Mesenchymal stem cell (in vitro differentiated cells and primary cell): ENCODE data around the gene METTL16.

ENCODE experiments used
- DNase-seq: peaks from one replicate; pipeline ENCODE4 v3.0.0-alpha.2; 2013
- H2AFZ ChIP-seq: one replicate; pipeline ENCODE4 v1.6.1; 2013; ENCODE audit warnings: low read depth, mild to moderate bottlenecking, control low read depth, inconsistent platforms, low read length, moderate library complexity
- H2AK5ac ChIP-seq: 2 replicates; pipeline ENCODE4 v1.6.1; 2013; ENCODE audit warnings: low read length, moderate library complexity, mild to moderate bottlenecking, inconsistent platforms; ENCODE audit not compliant: severe bottlenecking
- H2BK120ac ChIP-seq: one replicate; pipeline ENCODE4 v1.6.1; 2013; ENCODE audit warnings: low read depth, mild to moderate bottlenecking, inconsistent platforms, low read length, moderate library complexity
- H2BK12ac ChIP-seq, 2 experiments: one replicate each; pipeline ENCODE4 v1.6.1; 2013; ENCODE audit warnings: inconsistent platforms in 2 of 2, low read length in 2 of 2, mild to moderate bottlenecking in 2 of 2, moderate library complexity in 2 of 2, control low read depth in 1 of 2
- H2BK15ac ChIP-seq: one replicate; pipeline ENCODE4 v1.6.1; 2013; ENCODE audit warnings: mild to moderate bottlenecking, low read depth, inconsistent platforms; ENCODE audit not compliant: poor library complexity, severe bottlenecking
- H2BK5ac ChIP-seq: 2 replicates; pipeline ENCODE4 v1.6.1; 2013; ENCODE audit warnings: low read depth, mild to moderate bottlenecking, low read length, control low read depth, inconsistent platforms; ENCODE audit not compliant: poor library complexity, severe bottlenecking
- H3K14ac ChIP-seq, 2 experiments: one replicate each; pipeline ENCODE4 v1.6.1; 2013; ENCODE audit warnings: inconsistent platforms in 2 of 2, low read length in 2 of 2, control low read depth in 1 of 2, mild to moderate bottlenecking in 1 of 2, moderate library complexity in 1 of 2
- H3K18ac ChIP-seq, 2 experiments: one replicate each; pipeline ENCODE4 v1.6.1; 2013; ENCODE audit warnings: inconsistent platforms in 2 of 2, low read length in 2 of 2, control low read depth in 1 of 2, low read depth in 1 of 2, mild to moderate bottlenecking in 1 of 2
- H3K23ac ChIP-seq, 2 experiments: one replicate each; pipeline ENCODE4 v1.6.1; 2013; ENCODE audit warnings: inconsistent platforms in 2 of 2, low read length in 2 of 2, mild to moderate bottlenecking in 2 of 2, moderate library complexity in 2 of 2, control low read depth in 1 of 2
- H3K27ac ChIP-seq: 2 replicates; pipeline ENCODE4 v1.5.1; 2013; ENCODE audit warnings: mild to moderate bottlenecking, moderate library complexity, low read length, control low read depth, inconsistent platforms; ENCODE audit not compliant: poor library complexity, severe bottlenecking
- H3K27me3 ChIP-seq, 2 experiments: 2 replicates each; pipeline versions ENCODE4 v1.6.1 to v1.7.0; 2013; ENCODE audit warnings: low read length in 2 of 2, mild to moderate bottlenecking in 2 of 2, moderate library complexity in 2 of 2, control low read depth in 1 of 2, inconsistent platforms in 1 of 2; ENCODE audit not compliant: control insufficient read depth in 1 of 2, insufficient read depth in 1 of 2
- H3K36me3 ChIP-seq, 2 experiments: 2 replicates each; pipeline versions ENCODE4 v1.6.1 to v1.7.0; 2013; ENCODE audit warnings: low read length in 2 of 2, control low read depth in 1 of 2, inconsistent platforms in 1 of 2, low read depth in 1 of 2, mild to moderate bottlenecking in 1 of 2; ENCODE audit not compliant: insufficient read depth in 2 of 2, control insufficient read depth in 1 of 2
- H3K4ac ChIP-seq, 2 experiments: one replicate each; pipeline ENCODE4 v1.6.1; 2013; ENCODE audit warnings: inconsistent platforms in 2 of 2, low read length in 2 of 2, mild to moderate bottlenecking in 2 of 2, moderate library complexity in 2 of 2, control low read depth in 1 of 2, low read depth in 1 of 2
- H3K4me1 ChIP-seq: 2 replicates; pipeline ENCODE4 v1.6.1; 2013; ENCODE audit warnings: low read depth, low read length, control low read depth; ENCODE audit not compliant: control insufficient read depth, insufficient read depth
- H3K4me2 ChIP-seq: 2 replicates; pipeline ENCODE4 v1.6.1; 2013; ENCODE audit warnings: low read length, mild to moderate bottlenecking, inconsistent platforms; ENCODE audit not compliant: poor library complexity, severe bottlenecking
- H3K4me3 ChIP-seq, 2 experiments: 2 replicates each; pipeline versions ENCODE4 v1.5.1 to v1.7.0; 2013; ENCODE audit warnings: low read length in 2 of 2, mild to moderate bottlenecking in 2 of 2, control low read depth in 1 of 2, low read depth in 1 of 2; ENCODE audit not compliant: insufficient read depth in 1 of 2
- H3K79me1 ChIP-seq: replicated peaks from 2 replicates; pipeline ENCODE4 v1.6.1; 2013; ENCODE audit warnings: mild to moderate bottlenecking, control low read depth, low read length, inconsistent platforms; ENCODE audit not compliant: poor library complexity, severe bottlenecking
- H3K9ac ChIP-seq: 2 replicates; pipeline ENCODE4 v1.7.0; 2013; ENCODE audit warnings: mild to moderate bottlenecking, low read length, moderate library complexity
- H3K9me3 ChIP-seq: 2 replicates; pipeline ENCODE4 v1.7.0; 2013; ENCODE audit warnings: mild to moderate bottlenecking, low read length; ENCODE audit not compliant: control insufficient read depth
- H4K8ac ChIP-seq: one replicate; pipeline ENCODE4 v1.6.1; 2013; ENCODE audit warnings: inconsistent platforms, mild to moderate bottlenecking, low read length, moderate library complexity
- H4K91ac ChIP-seq: one replicate; pipeline ENCODE4 v1.6.1; 2013; ENCODE audit warnings: mild to moderate bottlenecking, low read length, inconsistent platforms
- WGBS: methylation state at CpG from one replicate; pipeline ENCODE4 v1.1.7; 2013; ENCODE audit warnings: mixed read lengths; 5-methylcytosine and 5-hydroxymethylcytosine counted together

METTL16 gene

DNA sequence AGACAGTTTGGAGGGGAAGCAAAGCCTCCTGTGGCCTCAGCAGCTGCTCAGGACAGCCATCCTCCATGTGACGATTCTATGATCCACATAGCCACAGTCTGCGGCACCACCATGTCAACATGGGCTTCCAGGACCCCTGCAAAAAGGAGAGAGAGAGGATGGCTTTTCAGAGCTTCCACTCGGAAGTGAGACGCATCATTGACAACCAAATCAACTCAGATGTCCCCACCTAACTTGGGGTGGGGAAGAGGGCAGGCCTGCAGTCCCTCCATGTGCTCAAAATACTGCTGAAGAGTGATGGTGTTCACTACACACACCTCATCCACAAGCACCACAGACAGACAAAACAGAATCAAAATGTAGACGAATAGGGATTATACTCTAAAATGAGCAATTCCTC is 5.9 kb upstream of the METTL16 start:
- DNase-seq, result no peak
- H3K23ac ChIP-seq, result no peak overlapping the region
- H2AFZ ChIP-seq, result no peak overlapping the region
- H3K27me3 ChIP-seq, result no peaks in the 10 kb centered on the region
- no peak overlapping the region for H3K4ac ChIP-seq
- no peak overlapping the region for H2BK120ac ChIP-seq
- H4K91ac ChIP-seq, result no peak overlapping the region
- H3K79me1 ChIP-seq, result peaks cover 2% of the 10 kb centered on the region
- no peaks in the 10 kb centered on the region for H3K36me3 ChIP-seq
- WGBS, result 92% methylated on average over 3 of the region's 5 CpGs
- no peaks in the 10 kb centered on the region for H3K9me3 ChIP-seq
- H2BK15ac ChIP-seq, result no peak overlapping the region
- H3K9ac ChIP-seq, result no peak overlapping the region
- no peak overlapping the region for H3K14ac ChIP-seq
- H2AK5ac ChIP-seq, result no peak overlapping the region
- H3K4me1 ChIP-seq, result peaks cover 2% of the 10 kb centered on the region
- H2BK12ac ChIP-seq, result no peak overlapping the region
- no peak overlapping the region for H2BK5ac ChIP-seq
- H4K8ac ChIP-seq, result no peak overlapping the region
- no peak overlapping the region for H3K4me2 ChIP-seq
- no peak overlapping the region for H3K18ac ChIP-seq
- H3K27ac ChIP-seq, result no peak overlapping the region
- no peak overlapping the region for H3K4me3 ChIP-seq

DNA sequence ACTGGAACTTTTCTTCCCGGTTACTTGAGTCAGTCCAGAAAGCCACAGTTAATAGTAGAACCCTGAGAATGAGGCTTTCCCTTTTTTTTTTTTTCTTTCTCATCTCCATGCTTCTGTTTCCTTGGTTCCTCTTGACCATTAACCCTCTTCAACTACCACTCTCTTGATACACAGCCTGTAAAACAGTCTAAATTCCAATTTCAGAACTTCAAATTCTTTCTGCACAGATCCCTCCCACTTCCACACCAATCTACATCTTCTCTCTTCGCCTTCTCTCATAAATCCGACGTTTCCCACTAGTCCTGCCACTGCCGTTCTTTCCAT is 588 bp downstream of the METTL16 start:
- Histone ChIP-seq H4K8ac (no peak overlapping the region), H2AK5ac (no peak overlapping the region), H4K91ac (no peak overlapping the region), H3K18ac (peak overlapping the region in 1 of 2 experiments; percentile 82), H3K27me3 (no peaks in the 10 kb centered on the region), H3K4me2 (peak overlapping the region; percentile 70), H3K4me1 (peaks cover 5% of the 10 kb centered on the region), H3K79me1 (peaks cover 8% of the 10 kb centered on the region), H3K4ac (peak overlapping the region in 1 of 2 experiments; percentile 9), H3K36me3 (no peaks in the 10 kb centered on the region), H3K23ac (no peak overlapping the region), H3K14ac (peak overlapping the region in 1 of 2 experiments; percentile 6), H2AFZ (peak overlapping the region; percentile 78), H3K9me3 (no peaks in the 10 kb centered on the region), H2BK15ac (no peak overlapping the region), H3K4me3 (peak overlapping the region; percentile 72 to 87), H2BK5ac (no peak overlapping the region), H2BK120ac (no peak overlapping the region), H3K9ac (peak overlapping the region; percentile 98), H2BK12ac (no peak overlapping the region), H3K27ac (peak overlapping the region; percentile 97)
- no peak for DNase-seq
- 2% methylated on average over 5 of the region's 5 CpGs for WGBS

- peak overlapping the region; percentile 49 for H2AK5ac ChIP-seq
- peak overlapping the region; percentile 98 for H3K9ac ChIP-seq
- no peak overlapping the region for H4K91ac ChIP-seq
- no peak overlapping the region for H3K23ac ChIP-seq
- H3K4me1 ChIP-seq, result peaks cover 5% of the 10 kb centered on the region
- H3K14ac ChIP-seq, result no peak overlapping the region
- 70% methylated on average over 2 of the region's 2 CpGs for WGBS
- no peaks in the 10 kb centered on the region for H3K27me3 ChIP-seq
- H3K27ac ChIP-seq, result peak overlapping the region; percentile 97
- no peak overlapping the region for H2BK120ac ChIP-seq
- no peaks in the 10 kb centered on the region for H3K9me3 ChIP-seq
- no peak overlapping the region for H2BK12ac ChIP-seq
- no peak overlapping the region for H3K18ac ChIP-seq
- H3K4me3 ChIP-seq, result peak overlapping the region; percentile 26 to 87
- H2AFZ ChIP-seq, result no peak overlapping the region
- H2BK5ac ChIP-seq, result no peak overlapping the region
- H3K4ac ChIP-seq, result peak overlapping the region in 1 of 2 experiments; percentile 47
- no peak for DNase-seq
- H3K79me1 ChIP-seq, result peaks cover 8% of the 10 kb centered on the region
- no peak overlapping the region for H4K8ac ChIP-seq
- no peak overlapping the region for H2BK15ac ChIP-seq
- H3K36me3 ChIP-seq, result no peaks in the 10 kb centered on the region
- peak overlapping the region; percentile 70 for H3K4me2 ChIP-seq
Observed at GRCh38 chr17:2510559-2510958, 1.1 kb downstream of the METTL16 start.

GRCh38 chr17:2508035-2508434 is 3.7 kb downstream of the METTL16 start:
- no peak overlapping the region for H3K23ac ChIP-seq
- no peak overlapping the region for H3K4me3 ChIP-seq
- no peak overlapping the region for H2BK5ac ChIP-seq
- H3K79me1 ChIP-seq, result peaks cover 8% of the 10 kb centered on the region
- H4K8ac ChIP-seq, result no peak overlapping the region
- H3K9me3 ChIP-seq, result no peaks in the 10 kb centered on the region
- H2AK5ac ChIP-seq, result no peak overlapping the region
- no peak for DNase-seq
- H3K27ac ChIP-seq, result no peak overlapping the region
- H3K4me2 ChIP-seq, result no peak overlapping the region
- peaks cover 5% of the 10 kb centered on the region for H3K4me1 ChIP-seq
- H3K18ac ChIP-seq, result no peak overlapping the region
- H3K36me3 ChIP-seq, result no peaks in the 10 kb centered on the region
- H3K27me3 ChIP-seq, result no peaks in the 10 kb centered on the region
- H2BK12ac ChIP-seq, result no peak overlapping the region
- H4K91ac ChIP-seq, result no peak overlapping the region
- no peak overlapping the region for H2BK120ac ChIP-seq
- no peak overlapping the region for H3K9ac ChIP-seq
- no CpG with 5 or more reads among the region's 1 CpG for WGBS
- no peak overlapping the region for H3K4ac ChIP-seq
- no peak overlapping the region for H3K14ac ChIP-seq
- H2BK15ac ChIP-seq, result no peak overlapping the region
- H2AFZ ChIP-seq, result no peak overlapping the region
